ENCODE results near the gene ZNF493.

DNA sequence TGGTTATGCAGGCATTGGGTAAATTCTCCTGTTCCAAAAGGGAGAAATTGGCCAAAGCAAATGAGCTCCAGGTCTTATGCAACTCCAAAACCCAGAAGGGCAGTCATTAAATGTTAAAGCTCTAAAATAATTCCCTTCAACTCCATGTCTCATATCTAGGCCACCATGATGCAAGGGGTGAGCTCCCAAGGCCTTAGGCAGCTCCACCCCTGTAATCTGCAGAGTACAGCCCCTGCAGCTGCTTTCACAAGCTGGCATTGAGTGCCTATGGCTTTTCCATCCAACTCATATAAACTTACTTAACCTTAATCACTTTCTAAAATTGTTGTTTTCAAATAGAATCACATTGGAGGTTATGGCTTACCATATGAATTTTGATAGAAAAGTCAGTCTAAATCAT lies 63.8 kb downstream of the ZNF493 start:
- no peak for TF ChIP-seq SIN3A (IDR thresholded peaks at IDR 0.05; ENCODE audit: borderline replicate concordance, insufficient read depth, low read length)
- no peak for TF ChIP-seq POLR2AphosphoS5 (IDR thresholded peaks at IDR 0.05; ENCODE audit: low read depth, low read length)
- TF ChIP-seq, protein P1, sequence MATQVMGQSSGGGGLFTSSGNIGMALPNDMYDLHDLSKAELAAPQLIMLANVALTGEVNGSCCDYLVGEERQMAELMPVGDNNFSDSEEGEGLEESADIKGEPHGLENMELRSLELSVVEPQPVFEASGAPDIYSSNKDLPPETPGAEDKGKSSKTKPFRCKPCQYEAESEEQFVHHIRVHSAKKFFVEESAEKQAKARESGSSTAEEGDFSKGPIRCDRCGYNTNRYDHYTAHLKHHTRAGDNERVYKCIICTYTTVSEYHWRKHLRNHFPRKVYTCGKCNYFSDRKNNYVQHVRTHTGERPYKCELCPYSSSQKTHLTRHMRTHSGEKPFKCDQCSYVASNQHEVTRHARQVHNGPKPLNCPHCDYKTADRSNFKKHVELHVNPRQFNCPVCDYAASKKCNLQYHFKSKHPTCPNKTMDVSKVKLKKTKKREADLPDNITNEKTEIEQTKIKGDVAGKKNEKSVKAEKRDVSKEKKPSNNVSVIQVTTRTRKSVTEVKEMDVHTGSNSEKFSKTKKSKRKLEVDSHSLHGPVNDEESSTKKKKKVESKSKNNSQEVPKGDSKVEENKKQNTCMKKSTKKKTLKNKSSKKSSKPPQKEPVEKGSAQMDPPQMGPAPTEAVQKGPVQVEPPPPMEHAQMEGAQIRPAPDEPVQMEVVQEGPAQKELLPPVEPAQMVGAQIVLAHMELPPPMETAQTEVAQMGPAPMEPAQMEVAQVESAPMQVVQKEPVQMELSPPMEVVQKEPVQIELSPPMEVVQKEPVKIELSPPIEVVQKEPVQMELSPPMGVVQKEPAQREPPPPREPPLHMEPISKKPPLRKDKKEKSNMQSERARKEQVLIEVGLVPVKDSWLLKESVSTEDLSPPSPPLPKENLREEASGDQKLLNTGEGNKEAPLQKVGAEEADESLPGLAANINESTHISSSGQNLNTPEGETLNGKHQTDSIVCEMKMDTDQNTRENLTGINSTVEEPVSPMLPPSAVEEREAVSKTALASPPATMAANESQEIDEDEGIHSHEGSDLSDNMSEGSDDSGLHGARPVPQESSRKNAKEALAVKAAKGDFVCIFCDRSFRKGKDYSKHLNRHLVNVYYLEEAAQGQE (IDR thresholded peaks at IDR 0.05; ENCODE audit: insufficient read depth in 1 of 2, low read depth in 2 of 2, low read length in 2 of 2): no peak
- no peak for TF ChIP-seq TAF1 (IDR thresholded peaks at IDR 0.05; ENCODE audit: borderline replicate concordance, insufficient read depth, low read length)
